ENCODE data around the gene SEMA3A.

Gene SEMA3A

DNA sequence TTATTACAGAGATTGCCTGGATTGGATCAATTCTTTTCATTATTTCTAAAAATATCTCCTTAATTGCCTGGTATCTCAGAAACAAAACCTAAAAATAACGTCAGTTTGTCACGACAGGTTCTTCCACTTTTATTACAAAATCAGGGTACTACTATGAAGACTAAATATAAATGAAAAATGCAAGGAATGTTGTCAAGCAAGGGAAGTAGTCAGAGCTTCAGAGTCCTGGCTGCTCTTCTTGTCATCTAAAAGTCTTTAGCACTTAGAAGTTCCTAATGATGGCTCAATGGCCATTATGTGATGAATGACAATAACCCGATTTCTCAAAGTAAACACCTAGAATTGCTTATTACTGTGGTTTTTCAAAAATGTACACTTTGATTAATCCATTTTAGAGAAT lies 192.2 kb downstream of the SEMA3A start:
- no peak for DNase-seq

DNA sequence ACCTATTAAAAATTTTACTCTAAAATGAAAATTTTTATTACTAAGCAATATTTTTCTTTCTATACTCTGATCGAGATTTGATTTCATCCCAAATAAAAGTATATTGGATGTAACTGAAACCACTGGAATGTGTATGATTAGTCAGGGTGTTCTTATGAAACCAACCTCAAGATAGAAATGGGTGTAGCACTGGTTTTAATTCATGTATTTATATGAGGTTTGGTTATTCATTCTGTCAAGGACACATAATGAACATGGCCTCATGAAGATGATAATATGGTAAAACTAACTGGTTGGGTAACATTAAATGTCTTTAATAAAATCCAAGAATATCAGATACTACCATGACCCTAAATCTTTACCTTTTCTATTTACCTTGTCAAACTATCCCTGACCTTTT lies 197.7 kb downstream of the SEMA3A start:
- no peak for DNase-seq

DNA sequence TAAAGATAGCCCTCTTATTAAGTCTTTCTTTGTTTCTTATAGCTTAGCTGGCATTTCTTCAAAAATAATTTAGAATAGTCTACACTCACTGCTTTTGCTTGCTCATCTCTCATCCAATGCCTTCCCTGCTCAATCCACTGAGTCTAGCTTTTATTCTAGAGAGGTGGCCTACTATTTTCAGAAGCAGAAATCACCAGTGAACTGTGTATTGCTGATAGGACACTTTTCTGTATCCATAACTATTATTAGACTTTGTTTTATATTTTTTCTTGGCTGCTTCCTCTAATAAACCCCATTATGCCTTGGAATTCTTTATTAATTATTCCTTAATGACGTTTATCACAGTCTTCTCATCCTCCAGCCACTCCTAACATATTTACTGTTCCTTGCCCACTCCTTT lies 206.8 kb downstream of the SEMA3A start:
- DNase-seq: no peak

DNA sequence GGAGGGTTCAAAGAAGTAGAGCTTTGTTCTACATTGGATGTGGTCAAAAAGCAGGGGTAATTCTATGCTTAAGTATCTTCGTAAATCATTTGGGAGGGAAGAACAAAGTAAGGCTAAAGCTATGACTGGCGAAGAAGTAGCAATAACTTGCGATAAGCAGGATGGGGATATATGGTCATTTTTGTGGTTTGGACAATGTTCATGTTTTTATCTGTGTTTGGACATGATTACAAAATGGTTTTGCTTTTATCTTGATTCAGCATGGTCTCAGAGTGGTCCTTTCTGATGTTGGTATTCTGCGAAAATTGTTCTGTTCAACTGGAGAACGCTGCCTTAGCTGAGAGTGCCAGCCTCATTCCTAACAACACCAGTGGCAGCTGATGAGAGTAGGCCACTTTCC lies 208.8 kb downstream of the SEMA3A start:
- DNase-seq: no peak

DNA sequence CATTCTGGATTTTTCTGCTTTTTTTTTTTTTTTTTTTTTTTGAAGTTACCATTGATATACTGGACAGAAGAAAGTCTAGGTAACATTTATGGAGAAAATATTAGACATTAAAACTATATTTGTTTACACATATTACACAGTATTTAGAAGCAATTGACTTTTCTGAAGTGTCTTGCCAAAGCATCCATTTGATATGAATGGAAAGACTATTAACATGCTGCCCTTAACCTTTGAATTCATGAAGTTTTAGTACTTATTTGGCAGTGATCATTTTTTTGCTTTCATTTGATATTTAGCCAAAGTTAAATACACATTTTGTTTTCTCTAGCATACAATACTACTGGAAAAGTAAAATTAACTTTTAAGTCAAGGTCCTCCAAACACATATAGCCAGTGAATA lies 210.0 kb downstream of the SEMA3A start:
- DNase-seq: no peak

DNA sequence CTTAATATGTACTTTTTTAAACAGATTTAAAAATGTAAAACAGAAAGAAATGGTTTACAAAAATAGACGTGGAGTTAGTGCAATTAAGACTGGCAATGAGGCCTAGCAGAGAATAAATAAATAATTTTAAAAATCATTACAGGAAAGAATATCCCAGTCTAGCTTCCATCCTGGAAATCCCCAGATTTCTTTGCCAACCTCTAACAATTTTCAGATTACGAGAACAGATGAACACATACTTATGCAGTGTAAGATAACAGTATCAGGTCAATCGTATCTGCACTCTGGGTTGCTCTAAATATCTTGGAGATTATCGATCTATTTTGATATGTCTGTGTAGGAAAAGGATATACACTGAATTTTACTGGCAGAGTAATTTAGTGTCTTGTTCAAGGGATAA lies 210.5 kb downstream of the SEMA3A start:
- DNase-seq: no peak

DNA sequence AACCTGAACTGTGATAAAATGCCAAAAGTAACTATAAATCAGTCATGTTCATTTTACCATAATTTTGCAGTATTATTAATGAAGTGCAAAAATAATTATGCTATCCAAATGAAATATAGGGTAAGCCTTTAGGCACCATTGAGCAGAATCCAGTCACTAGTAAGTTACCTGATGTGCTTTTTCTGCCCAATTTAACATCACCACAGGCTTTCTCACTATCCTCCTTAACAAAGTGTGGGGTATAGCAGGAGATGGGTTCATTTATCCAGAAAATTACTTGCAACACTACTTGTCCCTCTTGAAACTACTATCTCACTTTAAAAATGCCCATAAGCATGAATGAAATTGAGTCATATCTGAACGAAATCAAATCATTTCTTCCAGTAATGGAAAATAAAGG lies 211.0 kb downstream of the SEMA3A start:
- no peak for DNase-seq

DNA sequence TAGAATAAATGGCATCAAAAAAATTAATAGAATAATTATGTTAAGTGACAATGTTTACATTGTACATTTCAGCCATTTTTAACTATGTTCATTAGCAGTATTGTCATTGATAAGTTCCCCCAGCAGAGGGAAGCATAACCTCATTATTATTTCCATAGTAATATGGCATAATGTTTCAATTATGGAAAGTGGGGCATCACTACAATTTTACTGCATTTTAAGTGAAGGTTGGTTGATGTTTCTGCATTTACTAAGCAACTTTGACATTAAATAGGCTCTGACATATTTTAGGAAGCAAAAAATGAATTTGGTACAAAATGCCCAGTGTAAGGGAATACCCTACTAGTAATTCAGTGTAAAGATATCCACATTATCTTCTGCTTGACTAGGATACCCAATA lies 218.3 kb downstream of the SEMA3A start:
- no peak for DNase-seq

DNA sequence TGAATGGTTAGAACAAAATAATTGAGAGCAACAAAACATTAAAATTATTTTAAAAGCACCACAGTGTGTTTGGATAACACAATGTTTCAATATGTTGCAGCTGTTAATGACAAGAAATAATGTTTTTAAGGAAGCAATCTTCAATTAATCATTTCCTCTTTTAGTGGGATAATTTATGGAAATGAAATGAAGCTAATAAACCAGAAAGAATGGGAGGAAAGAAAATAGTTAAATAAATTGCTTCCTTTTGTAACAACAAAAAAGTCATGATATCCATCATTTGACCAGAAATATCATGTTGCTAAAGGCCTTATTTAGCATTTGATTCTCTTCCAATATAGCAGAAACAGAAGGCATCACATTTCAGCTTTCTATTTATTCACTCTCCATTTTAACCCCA lies 224.5 kb downstream of the SEMA3A start:
- DNase-seq: no peak

DNA sequence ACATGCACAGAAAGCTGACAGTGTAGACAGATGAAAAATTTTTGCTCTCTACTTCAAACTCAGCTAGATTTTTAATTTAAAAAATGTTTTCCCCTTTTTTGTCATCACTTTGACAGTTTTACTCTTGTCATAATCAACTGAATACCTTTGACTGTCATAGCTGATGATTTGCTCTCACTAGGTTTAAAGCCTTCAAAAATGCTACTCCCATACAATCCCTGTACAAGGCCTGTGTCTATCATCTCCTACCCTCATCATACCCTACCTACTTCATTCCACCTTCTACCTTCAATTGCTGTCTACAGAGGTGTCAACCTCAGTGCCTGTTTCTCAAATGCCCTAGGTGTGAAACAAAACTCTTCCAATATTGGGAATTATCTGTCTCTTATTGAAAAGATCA lies 230.3 kb downstream of the SEMA3A start:
- DNase-seq: no peak

DNA sequence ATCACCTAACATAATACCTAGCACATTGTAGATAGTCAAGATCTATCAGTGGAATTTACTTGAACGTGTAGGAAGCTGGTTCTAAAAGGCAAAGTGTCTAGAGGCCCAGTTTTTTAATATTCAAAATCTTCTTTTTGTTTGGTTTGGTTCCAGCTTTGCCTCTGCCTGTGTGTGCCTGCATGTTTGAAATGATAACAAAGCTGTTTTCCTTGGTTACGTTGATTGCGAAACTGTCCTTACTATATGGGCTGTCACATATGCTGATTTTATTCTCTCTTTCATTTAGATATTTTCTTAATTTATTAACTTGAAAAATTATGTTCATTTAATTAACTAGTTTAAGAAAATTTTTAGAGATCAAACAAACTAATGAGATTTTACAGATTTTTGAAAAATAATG lies 237.3 kb downstream of the SEMA3A start:
- DNase-seq: no peak

DNA sequence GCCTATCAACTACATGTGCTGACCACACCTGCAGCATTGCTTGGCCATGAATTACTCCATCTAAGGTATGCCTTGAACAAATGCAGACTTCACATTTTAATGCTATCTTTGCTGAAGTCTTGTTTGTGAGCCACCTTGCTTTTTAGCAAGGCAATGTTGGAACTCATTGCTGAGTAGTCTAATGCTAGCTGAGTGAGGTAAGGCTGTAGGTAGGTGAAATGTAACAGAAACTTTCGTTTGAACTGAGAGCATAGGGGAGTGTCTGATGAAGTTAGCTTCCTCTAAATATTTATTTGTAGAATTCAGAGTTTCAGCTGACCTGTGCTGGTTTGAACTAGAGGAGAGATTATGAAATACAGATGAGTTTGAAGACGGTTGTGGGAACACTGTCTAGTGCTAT lies 238.5 kb downstream of the SEMA3A start:
- no peak for DNase-seq

DNA sequence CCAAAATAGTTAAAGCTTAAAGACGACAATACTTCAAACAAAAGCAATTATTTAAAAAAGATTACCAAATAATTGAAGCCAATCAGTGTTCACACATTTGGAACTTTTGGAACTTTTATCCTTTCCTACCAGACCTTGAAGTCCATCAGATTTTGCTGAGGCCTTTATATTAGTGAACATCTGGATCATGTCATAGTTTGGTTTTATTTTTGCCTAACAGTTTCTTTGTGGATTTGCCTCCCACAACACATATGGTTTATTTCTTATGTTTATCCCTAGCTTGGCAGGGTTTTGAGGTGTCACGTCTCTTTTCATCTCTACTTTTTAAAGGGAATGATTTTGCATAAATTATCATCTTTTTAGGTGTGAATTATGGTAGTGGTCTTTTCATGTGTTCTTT lies 242.4 kb downstream of the SEMA3A start:
- DNase-seq: no peak

DNA sequence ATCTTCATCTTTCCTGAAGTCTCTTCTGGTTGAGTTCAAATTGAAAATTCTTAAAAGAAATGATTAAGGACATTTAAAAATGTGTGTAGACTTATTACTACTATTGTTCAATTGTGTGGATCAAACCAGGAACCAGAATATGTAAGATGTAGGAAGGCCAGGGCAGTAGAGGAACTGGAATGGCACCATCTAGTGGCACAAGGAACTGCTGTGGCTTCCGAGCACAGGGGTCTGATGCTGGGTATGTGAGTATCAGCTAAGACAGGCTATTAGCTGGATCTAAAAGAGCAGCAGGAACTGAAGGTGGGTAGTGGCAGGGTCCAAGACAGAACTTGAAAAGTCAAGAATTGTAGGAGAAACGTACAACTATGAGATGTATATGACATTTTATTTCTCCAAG lies 247.3 kb downstream of the SEMA3A start:
- DNase-seq: no peak

DNA sequence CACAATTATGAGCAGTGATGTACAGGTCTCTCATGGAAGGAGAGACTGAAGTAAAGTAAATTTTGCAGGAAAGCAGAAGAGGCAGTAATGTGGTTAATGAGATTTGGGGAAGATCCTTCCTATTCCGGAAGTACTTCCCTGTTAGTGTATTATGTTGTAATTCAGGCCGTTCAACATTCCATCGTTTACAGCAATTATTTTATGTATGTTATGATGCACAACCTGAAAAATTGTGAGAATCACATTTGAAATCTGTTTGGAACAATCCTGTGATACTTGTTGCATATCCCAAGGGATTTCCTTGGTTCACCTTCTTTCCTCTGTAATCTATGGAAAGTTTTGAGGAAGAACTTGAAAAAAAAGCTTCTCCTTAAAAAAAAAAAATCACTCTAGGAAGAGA lies 247.8 kb downstream of the SEMA3A start:
- no peak for DNase-seq

DNA sequence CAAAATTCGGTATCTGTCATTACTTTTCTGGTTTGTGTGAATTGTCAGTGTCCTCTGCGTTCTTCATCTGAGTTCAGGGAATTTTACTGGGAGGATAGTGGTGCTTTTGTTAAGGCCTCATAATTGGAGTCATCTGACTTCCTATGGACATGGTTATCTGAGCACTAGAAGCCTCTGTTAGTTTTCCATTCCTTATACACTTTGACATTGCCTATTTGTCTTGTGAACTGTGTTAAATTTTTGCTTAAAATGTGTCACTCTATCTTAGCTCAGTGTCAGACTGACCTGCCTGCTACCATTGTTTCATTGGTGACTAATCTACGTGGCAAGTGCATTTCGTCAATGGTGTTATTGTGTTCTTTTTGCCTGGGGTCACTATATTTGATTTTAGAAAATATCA lies 253.3 kb downstream of the SEMA3A start:
- no peak for DNase-seq

DNA sequence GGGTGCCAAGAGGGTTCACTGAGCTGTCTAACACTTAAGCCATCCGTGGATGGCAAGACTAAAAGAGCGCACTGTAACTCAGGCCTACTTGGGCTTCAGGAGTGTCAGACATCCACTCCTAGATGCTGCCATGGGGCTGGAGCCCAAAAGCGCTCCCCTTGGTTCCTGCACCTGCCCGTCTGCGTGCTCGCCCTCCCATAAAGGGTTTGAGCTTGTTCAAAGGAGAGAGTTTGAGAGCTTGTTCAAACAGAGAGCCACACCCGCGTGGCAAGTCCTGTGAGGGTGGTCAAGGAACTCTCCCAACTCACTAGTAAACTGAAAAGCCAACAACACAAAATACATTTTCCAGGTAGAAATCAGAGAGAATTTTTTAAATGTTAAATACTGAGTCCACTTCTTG lies 256.7 kb downstream of the SEMA3A start:
- no peak for DNase-seq

DNA sequence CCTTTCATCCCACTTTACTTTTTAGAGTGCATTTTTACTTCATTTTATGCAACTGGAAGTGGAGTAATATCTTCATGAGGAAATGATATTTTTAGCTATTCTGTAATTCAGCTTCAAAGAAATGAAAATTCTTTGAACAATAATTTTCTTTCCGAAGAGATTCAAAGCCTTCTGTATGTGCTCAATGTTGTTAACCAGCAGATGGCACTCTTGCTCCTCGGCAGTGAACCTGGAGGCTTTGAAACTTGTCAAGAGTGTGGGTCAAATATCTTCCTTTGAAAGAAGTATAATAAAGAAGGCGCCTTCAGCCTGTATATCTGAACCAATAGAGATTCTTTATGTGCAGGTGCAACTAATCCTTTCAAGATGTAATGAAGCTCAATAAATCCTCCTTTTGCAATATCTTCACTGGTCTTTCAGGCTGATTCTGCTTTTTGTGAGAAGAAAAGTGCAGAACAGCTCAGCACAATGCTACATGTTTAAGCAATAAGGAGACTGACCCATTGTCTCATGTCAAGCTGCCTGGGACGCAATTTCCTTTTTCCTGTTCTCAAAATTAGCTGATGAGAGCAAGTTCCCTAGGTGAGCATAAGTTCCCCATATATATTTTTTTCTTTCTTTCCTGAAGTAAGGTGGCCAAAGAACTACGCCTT lies 258.4 kb downstream of the SEMA3A start:
- DNase-seq: peak; percentile 64

DNA sequence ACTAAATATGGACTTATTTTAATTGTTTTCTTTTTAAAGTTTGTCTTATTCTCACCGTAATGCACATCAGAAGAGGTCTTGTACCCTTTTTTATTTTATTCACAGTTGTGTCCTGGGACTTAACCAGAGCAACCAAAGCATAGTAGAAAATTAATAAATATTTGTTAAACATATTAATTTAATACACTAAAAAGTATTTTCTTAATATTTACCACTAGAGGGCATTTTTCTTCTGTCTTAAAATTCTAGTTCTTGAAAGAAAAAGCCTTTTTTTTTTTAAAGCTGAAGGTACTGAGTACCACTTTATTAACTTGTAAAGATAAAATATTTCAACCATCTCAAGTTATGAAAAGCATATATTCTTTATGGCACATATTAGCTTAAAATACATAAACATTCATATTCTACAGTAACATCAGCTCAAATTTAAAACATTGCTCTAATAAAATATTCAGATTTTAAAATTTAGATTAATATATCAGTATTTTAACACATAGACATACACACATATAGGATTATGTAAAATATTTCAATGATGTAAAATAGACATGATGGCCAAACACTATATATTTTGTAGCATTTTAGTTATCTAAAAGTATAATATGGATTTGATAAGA lies 260.4 kb downstream of the SEMA3A start:
- DNase-seq: no peak

DNA sequence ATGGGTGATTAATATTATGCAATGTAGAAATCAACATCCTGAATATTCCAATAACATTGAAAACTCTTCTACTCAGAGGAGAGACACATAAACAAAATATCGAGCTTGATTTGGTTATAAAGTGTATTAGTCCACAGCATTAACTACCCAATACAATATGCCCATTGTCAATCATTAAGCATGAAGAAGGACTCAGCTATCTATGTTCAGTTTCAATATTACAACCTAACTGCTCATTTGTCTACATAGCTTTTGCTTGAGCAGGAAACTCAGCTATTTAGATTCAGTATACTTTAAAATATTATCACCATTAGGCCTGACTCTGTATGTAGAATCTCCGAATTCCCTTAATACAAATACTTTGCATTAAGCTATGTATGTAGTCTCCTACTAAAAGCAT lies 262.6 kb downstream of the SEMA3A start:
- no peak for DNase-seq

DNA sequence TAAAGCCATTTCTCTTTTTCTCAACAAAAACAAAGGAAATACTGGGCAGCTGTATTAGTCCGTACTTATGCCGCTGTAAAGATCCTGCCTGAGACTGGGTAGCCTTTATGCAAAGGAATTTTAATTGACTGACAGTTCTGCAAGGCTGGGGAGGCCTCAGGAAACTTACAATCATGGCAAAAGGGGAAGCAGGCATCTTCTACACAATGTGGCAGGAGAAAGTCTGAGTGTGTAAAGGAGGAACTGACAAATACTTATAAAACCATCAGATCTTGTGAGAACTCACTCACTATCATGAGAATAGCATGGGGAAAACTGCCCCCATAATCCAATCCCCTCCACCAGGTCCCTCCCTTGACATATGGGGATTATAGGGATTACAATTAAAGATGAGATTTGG lies 264.3 kb downstream of the SEMA3A start:
- DNase-seq: no peak

DNA sequence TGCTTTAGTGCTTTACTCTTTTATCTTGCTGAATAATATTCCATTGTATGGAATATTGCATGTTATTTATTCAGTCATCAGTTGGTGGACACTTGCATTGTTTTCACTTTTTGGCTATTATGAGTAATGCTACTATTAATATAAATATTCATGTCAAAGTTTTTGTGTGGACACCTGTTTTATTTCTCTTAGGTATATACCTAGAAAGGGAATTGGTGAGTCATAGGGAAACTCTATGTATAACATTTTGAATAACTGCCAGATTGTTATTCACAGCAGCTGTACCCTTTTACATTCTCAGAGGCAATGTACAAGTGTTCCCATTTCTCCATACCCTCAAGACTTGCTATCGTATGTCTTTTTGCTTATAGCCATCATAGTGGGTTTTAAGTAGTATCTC lies 268.7 kb downstream of the SEMA3A start:
- no peak for DNase-seq

DNA sequence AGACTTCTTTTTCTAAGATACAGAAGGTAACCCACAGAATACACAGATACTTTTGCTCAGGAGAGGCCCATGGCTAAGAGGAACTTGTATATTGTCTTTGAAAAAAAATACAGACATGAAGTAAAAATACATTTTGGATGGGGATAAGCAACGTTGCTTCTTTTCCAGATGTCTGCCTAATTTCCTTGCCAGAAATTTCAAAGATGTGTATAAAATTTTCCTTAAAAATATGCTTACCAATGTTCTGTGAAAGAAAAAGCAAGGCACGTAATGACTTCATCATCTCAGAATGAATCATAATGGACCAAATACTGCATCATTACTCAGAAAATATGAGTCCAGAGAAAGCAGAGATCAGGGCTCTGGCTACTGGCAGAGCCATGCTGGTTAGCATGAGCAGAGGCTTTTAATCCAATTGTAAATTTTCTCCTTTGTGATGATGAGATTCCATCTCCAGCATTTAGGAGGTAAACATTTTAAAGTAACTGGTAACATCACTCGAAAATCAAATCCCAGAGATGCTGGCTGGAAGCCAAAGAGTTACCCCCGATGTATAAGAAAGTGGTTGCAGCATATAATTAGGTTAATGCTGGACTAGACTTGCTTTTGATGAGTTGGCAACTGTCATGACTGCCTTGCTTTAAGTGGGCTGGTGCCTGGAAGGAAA lies 272.5 kb downstream of the SEMA3A start:
- no peak for DNase-seq

DNA sequence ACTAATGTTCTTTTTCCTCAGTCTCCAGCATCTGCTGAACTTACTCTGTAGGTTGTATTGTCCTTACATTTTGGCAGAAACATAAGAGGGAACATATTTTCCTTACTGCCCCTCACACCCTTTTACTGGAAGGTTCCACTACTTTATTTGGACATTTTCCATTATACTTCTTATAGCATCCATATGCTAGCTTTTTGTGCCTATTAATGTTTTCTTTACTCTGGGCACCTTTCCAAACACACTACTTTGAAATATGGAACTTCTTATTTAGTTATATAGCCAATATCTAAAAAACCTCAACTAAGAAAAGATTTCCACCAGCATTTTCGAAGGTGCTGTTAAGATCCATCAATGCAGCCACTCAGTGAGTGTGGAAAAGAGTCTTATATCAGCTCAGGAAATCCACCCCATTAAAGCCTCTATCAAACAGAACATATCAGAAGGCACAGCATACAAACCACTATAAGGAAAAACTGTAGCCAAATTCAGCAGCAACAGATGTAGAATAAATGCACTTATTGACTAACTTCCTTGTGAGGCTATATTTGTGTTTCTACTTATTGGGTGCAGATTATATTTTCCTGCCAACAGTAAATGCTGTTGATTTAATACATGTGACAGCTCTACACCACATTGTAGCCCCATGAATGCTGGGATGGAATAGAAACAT lies 273.2 kb downstream of the SEMA3A start:
- no peak for DNase-seq
